Muscle layer of colon (tissue), 2 donors: ENCODE measurements around the gene GLT6D1.

Experiments used
- H3K27ac ChIP-seq: one replicate; pipeline ENCODE4 v1.7.0; 2013; ENCODE audit warnings: low read depth, mild to moderate bottlenecking, low read length, moderate library complexity
- H3K27me3 ChIP-seq, 2 donors: one replicate each; pipeline ENCODE4 v1.7.0; 2013; ENCODE audit warnings: low read length in 2 of 2, mild to moderate bottlenecking in 2 of 2; ENCODE audit not compliant: insufficient read depth in 2 of 2, control insufficient read depth in 1 of 2
- H3K36me3 ChIP-seq: one replicate; pipeline ENCODE4 v1.7.0; 2013; ENCODE audit warnings: mild to moderate bottlenecking, low read length; ENCODE audit not compliant: insufficient read depth
- H3K4me1 ChIP-seq: one replicate; pipeline ENCODE4 v1.7.0; 2013; ENCODE audit warnings: mild to moderate bottlenecking, low read length; ENCODE audit not compliant: insufficient read depth
- H3K4me3 ChIP-seq, 2 donors: one replicate each; pipeline ENCODE4 v1.7.0; 2013; ENCODE audit warnings: low read length in 2 of 2, low read depth in 1 of 2, mild to moderate bottlenecking in 1 of 2, moderate library complexity in 1 of 2
- H3K9ac ChIP-seq: one replicate; pipeline ENCODE4 v1.7.0; 2013; ENCODE audit warnings: low read length
- H3K9me3 ChIP-seq: one replicate; pipeline ENCODE4 v1.7.0; 2013; ENCODE audit warnings: mild to moderate bottlenecking, low read length
- donor health status: abdominal sarcoma.
- donor health status: Adenocarcinoma of cecum.

Gene GLT6D1

DNA sequence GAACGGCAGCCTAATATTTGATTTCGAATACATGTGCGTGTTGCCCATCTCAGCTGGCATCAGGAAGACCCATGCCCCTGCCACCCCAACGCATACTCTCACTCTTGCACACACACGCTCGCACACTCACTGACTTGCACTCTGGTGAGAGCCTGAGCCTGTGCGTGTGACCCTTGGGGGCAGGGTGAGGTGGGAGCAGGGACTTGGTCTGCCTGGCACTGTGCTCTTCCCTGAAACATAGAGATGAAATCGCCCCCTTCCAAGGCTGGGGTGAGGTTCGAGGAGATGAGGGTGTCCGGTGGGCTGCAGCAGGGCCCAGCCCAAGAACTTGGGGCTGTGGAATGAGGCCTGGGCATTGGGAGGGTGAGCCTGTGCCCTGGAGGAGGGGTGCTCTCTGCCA is 24.9 kb upstream of the GLT6D1 start:
- H3K27me3 ChIP-seq: no peaks in the 10 kb centered on the region
- H3K9me3 ChIP-seq: no peaks in the 10 kb centered on the region
- no peak overlapping the region for H3K4me3 ChIP-seq
- H3K36me3 ChIP-seq: no peaks in the 10 kb centered on the region
- no peak overlapping the region for H3K9ac ChIP-seq
- H3K27ac ChIP-seq: no peak overlapping the region
- H3K4me1 ChIP-seq: no peaks in the 10 kb centered on the region

DNA sequence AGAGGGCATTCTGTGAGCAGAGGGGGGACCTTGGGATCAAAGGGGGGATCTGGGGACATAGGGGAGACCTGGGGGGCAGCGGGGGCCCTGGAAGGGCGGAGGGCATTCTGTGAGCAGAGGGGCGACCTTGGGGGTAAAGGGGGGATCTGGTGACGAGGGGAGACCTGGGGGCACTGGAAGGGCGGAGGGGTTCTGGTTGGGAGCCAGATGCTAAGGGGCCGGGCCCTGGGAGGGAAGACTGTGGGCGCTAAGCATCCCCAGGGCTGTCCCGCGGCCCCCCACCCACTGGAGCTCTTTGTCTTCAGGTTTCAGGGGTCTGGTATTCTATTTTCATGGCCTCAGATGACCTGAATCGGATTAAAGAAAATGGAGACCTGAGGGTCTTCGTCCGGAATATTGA is 24.5 kb upstream of the GLT6D1 start:
- H3K9me3 ChIP-seq: no peaks in the 10 kb centered on the region
- H3K27me3 ChIP-seq: no peaks in the 10 kb centered on the region
- H3K4me3 ChIP-seq: no peak overlapping the region
- H3K9ac ChIP-seq: no peak overlapping the region
- no peaks in the 10 kb centered on the region for H3K36me3 ChIP-seq
- no peak overlapping the region for H3K27ac ChIP-seq
- H3K4me1 ChIP-seq: no peaks in the 10 kb centered on the region

DNA sequence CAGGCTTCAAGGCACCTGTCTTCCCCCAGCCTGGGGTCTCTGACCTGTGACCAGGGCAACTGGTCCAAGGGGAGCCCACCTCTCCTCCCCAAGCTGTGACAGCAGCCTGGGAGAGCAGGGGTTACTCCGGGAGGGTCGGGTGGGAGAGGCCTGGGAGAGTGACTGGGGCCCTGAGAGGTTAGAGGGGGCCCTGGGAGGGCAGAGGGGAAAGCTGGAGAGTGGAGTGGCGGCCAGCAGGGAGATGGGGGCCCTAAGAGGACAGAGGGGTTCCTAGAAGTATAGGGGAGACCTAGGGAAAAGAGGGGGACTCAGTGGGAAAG is 24.1 kb upstream of the GLT6D1 start:
- no peak overlapping the region for H3K27ac ChIP-seq
- H3K4me1 ChIP-seq: no peaks in the 10 kb centered on the region
- no peak overlapping the region for H3K4me3 ChIP-seq
- H3K9ac ChIP-seq: no peak overlapping the region
- no peaks in the 10 kb centered on the region for H3K27me3 ChIP-seq
- H3K9me3 ChIP-seq: no peaks in the 10 kb centered on the region
- H3K36me3 ChIP-seq: no peaks in the 10 kb centered on the region

DNA sequence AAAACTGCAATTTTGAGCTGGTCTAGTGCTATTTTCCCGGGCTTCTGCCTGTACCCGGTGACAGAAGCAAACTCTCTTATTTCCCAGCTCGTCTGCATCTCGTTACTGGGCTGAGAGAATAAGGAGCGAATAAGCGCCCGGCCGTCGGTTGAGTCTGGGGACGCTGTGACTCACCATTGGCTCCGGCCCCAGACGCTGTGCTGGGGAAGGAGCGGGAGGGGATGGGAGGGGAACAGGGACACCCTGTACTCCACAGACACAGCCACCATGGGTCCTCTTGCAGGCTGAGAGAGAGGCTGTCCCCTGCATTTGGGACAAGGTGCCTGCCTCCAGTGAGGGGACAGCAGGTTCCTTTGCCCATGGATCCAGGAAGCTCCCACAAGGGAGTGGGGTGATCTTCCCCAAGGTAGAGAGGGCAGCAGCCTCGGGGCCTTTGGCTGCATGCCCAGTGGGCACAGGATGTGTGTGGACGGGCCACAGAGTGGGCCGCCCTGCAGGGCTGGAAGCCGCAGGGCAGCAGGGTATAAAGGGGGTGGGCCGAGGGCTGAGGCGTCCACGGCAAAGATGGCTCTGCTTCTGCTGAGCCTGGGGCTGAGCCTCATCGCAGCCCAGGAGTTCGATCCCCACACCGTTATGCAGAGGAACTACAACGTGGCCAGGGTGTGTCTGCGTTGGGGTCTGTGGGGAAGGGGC is 23.6 kb upstream of the GLT6D1 start, which contains the start of gene LCN9:
TSS of gene LCN9 (plus strand) at position 552 of the 693 bp plus-strand sequence. CDS start at position 565, 13 bp downstream.
- Histone ChIP-seq H3K4me3 (no peak within 1 kb of the TSS), H3K4me1 (no peaks in the 10 kb centered on the region), H3K36me3 (no peaks in the 10 kb centered on the region), H3K9ac (no peak within 1 kb of the TSS), H3K9me3 (no peaks in the 10 kb centered on the region), H3K27me3 (no peaks in the 10 kb centered on the region), H3K27ac (no peak within 1 kb of the TSS)

DNA sequence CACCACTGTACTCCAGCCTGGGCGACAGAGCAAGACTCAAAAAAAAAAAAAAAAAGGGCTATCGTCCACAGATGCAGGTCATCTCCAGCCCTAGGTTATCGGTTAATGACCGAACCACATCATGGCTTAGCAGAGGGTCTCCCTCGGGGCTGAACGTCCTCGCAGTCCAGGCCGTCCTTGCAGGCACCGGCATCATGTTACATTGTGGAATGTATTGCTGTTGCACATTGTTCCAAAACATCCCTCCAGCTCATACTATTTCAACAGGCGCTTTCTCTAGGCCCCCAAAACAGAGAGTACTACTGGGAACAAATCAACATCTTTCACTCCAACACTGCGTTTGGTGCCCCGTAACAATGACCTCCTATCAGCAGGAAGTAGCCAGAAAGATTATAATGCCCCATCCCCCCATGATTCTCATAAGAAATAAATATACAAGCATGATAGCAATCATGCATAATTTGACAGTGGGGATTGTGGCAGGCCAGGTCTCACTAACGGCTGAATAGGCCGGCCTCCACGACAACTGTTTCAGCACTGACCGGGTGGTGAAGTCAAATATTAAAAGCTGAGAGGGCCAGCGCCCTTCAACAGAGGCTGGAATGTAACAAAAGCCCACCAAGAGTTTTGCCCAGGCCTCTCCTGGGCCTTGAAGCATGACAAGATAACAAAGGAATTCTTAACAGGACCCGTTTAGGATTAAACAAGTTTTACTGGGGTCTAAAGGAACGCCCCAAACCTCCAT is 22.6 kb upstream of the GLT6D1 start:
- Histone ChIP-seq H3K27me3 (no peaks in the 10 kb centered on the region), H3K4me1 (no peaks in the 10 kb centered on the region), H3K27ac (no peak overlapping the region), H3K4me3 (no peak overlapping the region), H3K9me3 (no peaks in the 10 kb centered on the region), H3K9ac (no peak overlapping the region), H3K36me3 (no peaks in the 10 kb centered on the region)

DNA sequence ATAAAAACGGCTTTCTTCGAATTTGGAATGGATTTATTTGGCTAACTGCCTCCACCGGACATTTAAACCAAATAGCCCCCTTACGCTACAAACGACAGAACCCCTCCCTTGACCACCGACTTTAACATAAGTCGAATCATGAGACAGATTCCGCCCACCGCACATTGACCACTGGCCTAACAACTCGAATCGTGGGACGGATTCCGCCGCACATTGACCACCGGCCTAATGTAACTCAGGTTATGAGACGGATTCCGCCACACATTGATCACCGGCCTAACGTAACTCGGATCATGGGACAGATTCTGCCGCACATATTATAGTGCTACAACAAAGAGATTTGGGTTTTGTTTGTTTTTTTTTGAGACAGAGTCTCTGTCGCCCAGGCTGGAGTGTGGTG is 21.1 kb upstream of the GLT6D1 start:
- H3K36me3 ChIP-seq: no peaks in the 10 kb centered on the region
- no peaks in the 10 kb centered on the region for H3K9me3 ChIP-seq
- H3K27me3 ChIP-seq: peaks cover 0 to 5% of the 10 kb centered on the region in 2 donors
- H3K9ac ChIP-seq: no peak overlapping the region
- no peak overlapping the region for H3K27ac ChIP-seq
- H3K4me1 ChIP-seq: no peaks in the 10 kb centered on the region
- H3K4me3 ChIP-seq: no peak overlapping the region

DNA sequence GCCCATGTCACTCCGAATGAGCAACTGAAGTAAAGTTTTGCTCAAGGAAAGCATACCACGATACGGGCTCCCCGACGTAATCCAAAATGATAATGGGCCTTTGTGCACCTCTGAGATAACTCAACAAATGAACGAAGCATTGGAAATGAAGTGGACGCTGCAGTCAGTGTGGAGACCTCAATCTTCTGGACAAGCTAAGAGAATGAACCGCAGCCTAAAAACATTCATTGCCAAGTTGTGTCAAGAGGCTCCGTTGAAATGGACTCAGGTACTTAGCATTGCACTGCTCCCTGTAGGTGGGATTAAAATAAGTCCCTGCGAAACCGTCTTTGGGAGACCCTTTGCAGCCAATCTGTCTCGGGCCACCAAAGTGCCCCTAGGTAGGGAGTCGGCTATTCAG is 19.9 kb upstream of the GLT6D1 start:
- no peak overlapping the region for H3K27ac ChIP-seq
- H3K9me3 ChIP-seq: no peaks in the 10 kb centered on the region
- peaks cover 0 to 5% of the 10 kb centered on the region in 2 donors for H3K27me3 ChIP-seq
- no peak overlapping the region for H3K4me3 ChIP-seq
- no peaks in the 10 kb centered on the region for H3K36me3 ChIP-seq
- H3K9ac ChIP-seq: no peak overlapping the region
- H3K4me1 ChIP-seq: no peaks in the 10 kb centered on the region

DNA sequence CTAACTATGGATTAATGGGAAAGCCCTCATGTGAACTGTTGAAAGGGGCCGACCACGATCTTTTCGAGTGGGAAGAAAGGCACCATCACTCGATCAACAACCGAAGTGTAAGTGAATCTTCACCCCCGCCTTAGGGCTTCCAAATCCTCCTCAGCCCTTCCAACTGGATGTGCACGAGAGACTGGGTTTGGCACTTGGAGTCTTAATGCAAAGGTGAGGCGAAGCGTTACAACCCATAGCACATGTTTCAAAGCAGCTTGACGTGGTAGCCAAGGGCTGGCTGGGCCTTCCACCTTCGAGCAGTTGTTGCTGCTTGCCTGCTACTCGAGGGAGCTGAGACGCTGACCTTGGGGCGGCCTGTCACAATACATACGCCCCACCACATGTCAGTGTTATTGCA is 18.1 kb upstream of the GLT6D1 start:
- H3K4me1 ChIP-seq: no peaks in the 10 kb centered on the region
- H3K27ac ChIP-seq: no peak overlapping the region
- H3K36me3 ChIP-seq: no peaks in the 10 kb centered on the region
- H3K9ac ChIP-seq: no peak overlapping the region
- peaks cover 0 to 5% of the 10 kb centered on the region in 2 donors for H3K27me3 ChIP-seq
- no peaks in the 10 kb centered on the region for H3K9me3 ChIP-seq
- H3K4me3 ChIP-seq: no peak overlapping the region

DNA sequence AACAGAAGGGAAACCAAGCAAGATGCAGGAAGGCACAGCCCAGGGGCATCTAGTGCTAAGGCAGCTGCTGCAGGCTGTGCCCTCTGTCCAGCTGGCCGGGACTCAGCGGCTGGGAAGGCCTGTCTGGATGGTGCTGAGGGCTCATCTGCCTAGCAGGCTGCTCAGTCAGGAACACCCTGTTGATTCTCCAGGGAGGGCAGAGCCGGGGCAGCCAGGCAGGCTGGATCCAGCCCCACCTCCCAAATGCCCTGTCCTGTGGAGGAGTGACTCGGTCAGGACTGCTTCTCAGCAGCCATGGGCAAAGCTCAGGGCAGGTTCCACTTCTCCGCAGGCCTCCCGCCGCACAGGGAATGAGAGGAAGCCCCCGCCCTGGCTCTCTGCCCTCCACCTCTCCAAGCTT is 16.0 kb upstream of the GLT6D1 start:
- H3K9ac ChIP-seq: no peak overlapping the region
- H3K4me3 ChIP-seq: no peak overlapping the region
- no peak overlapping the region for H3K27ac ChIP-seq
- H3K27me3 ChIP-seq: peaks cover 0 to 5% of the 10 kb centered on the region in 2 donors
- no peaks in the 10 kb centered on the region for H3K9me3 ChIP-seq
- no peaks in the 10 kb centered on the region for H3K4me1 ChIP-seq
- H3K36me3 ChIP-seq: no peaks in the 10 kb centered on the region

DNA sequence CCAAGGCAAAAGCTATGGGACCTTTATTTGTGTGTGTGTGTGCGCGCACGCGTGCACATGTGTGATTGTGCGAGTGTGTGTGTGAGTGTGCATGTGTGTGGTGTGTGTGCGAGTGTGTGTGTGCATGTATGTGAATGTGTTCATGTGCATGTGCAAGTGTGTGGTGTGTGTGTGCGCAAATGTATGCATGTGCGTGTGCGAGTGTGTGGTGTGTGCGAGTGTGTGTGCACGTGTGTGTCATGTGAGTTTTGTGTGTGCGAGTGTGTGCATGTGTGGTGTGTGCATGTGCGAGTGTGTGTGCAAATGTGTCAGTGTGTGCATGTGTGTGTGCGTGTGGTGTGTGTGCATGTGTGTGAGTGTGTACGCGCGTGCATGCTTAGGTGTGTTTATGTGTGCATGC is 11.1 kb upstream of the GLT6D1 start:
- Histone ChIP-seq H3K27me3 (no peaks in the 10 kb centered on the region), H3K9me3 (peaks cover 9% of the 10 kb centered on the region), H3K9ac (no peak overlapping the region), H3K4me1 (no peaks in the 10 kb centered on the region), H3K36me3 (no peaks in the 10 kb centered on the region), H3K27ac (no peak overlapping the region), H3K4me3 (no peak overlapping the region)

DNA sequence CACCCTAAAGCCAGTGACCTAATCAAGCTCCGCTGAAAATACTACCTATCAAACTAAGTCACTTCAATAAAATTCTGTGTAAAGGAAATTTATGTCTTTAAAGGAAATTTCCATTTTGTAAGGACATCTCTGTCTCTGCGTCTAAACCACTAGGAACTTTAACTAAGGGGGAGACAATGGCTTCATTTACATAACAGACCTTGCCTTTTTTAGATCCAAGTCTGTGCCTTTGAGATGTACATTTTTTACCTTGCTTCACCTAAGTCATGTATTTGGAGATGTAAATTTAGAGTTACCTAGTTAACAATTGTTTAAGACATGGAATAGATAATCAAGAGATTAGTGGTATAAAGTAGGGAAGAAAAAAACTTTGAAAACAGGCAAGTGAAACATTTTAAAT is 10.2 kb upstream of the GLT6D1 start:
- Histone ChIP-seq H3K36me3 (no peaks in the 10 kb centered on the region), H3K4me1 (no peaks in the 10 kb centered on the region), H3K4me3 (no peak overlapping the region), H3K9ac (no peak overlapping the region), H3K27me3 (no peaks in the 10 kb centered on the region), H3K27ac (no peak overlapping the region), H3K9me3 (peaks cover 16% of the 10 kb centered on the region)
